ENCODE results near the gene TTLL13.

DNA sequence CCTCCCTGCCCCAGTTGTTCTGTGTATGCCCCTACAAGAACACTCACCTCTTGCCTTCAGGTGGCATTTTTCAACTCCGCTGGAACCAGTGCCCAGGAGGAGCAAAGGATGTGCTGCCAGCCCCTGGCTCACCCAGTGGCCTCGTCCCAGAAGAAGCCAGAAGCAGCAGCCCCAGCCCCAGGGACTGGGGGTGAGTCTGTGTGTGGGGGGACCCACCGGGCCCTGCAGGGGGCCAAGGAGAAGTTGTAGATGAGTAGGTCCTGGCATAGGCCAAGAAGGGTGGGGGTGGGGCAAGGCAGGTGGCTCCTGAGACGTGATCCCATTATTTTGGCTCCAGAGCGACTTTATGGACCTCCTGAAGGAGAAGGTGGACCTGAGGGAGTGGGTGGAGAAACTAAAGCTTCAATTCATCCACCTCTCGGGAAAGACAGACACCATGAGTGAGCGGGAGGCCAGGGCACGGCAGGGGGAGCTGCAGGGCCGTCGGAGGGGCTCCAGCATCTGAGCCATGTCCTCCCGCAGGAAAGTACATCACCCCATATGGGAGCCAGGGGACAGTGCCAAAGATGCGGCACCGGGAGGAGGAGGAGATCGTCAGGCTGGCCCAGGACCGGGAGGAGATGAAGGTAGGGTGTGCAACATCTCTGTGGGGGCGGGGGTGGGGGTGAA is 45.4 kb downstream of the TTLL13 start:
- TF ChIP-seq CTCF (IDR thresholded peaks at IDR 0.05; ENCODE audit: poor library complexity), result no peak
- no peak for TF ChIP-seq EZH2phosphoT487 (IDR thresholded peaks at IDR 0.05; ENCODE audit: low read depth, severe bottlenecking, unreplicated experiment)
- no peak for TF ChIP-seq EZH2 (IDR thresholded peaks at IDR 0.05; ENCODE audit: borderline replicate concordance)

All from hepatocyte (in vitro differentiated cells).